ENCODE results near the gene COL4A1.

- TF ChIP-seq SUZ12 (IDR thresholded peaks at IDR 0.05; ENCODE audit: extremely low read depth, insufficient read depth, insufficient read length) (no peak), YY1 (IDR thresholded peaks at IDR 0.05; ENCODE audit: insufficient read depth, insufficient read length) (no peak)
These were observed 9.2 kb upstream of the COL4A1 start for GRCh38 chr13:110316196-110316595.
